ENCODE data around the gene SLC16A14. TPM values are rescaled to one million over a fixed set of nuclear protein-coding genes. Genes with fewer than 3 reads are reported as not detected.
A peak's percentile ranks its signal among the peaks of the same experiment; 100 is the strongest.

SLC16A14 gene
- total RNA-seq, 3 donors from 2014 or later (not counting 1 experiment from before 2014, with no cell fraction given): 0.10 to 0.52 (median 0.23) TPM

DNA sequence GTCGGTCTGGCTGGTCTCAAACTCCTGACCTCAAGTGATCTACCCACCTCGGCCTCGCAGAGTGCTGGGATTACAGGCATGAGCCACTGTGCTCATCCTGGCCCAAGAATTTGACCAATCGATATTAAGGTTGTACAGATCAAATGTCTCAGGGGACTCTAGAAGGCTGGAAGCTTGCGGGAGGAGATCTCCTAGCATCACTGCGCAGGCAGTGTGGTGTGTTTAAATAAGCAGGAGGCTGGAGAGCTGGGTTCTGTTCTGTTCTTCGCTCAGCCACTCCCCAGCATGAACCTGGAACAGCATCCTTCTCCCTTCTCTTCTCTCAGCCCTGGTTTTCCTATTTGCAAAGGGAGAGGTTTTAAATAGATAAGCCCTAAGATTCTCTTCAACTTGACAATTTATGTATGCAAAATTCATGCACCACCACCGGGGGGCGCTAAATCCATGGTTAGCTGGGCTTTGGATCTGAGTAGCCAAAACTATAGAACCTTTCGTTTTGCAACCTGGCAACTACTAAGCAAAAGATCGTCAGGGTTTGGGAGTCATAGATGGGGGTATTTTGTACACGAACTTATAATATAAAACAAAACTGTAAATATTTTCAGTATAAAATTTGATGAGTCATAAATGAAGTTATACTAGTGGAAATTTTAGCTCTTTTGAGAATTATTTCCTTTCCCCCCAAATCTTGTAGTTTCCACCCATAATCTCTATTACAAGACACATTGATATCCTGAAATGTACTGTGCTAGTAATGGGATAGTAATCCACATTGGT, 60.6 kb downstream of the SLC16A14 start:
- Mint-ChIP-seq H3K4me3 (no peak overlapping the region), H3K9me3 (no peaks in the 10 kb centered on the region), H3K27me3 (ENCODE audit: low read depth in 2 of 2) (no peaks in the 10 kb centered on the region), H3K4me1 (peaks cover 0 to 11% of the 10 kb centered on the region in 2 donors), H3K36me3 (no peaks in the 10 kb centered on the region), H3K27ac (no peak overlapping the region)
- Histone ChIP-seq H3K4me3 (ENCODE audit: low read length) (no peak overlapping the region), H3K27me3 (ENCODE audit: control insufficient read depth, insufficient read depth, low read length) (no peaks in the 10 kb centered on the region), H3K36me3 (ENCODE audit: control insufficient read depth, insufficient read depth, low read length) (no peaks in the 10 kb centered on the region), H3K4me1 (ENCODE audit: control insufficient read depth, insufficient read depth, low read length) (no peaks in the 10 kb centered on the region), H3K27ac (ENCODE audit: low read length) (no peak overlapping the region), H3K9me3 (ENCODE audit: control insufficient read depth, insufficient read depth, low read length) (no peaks in the 10 kb centered on the region)
- ATAC-seq (peak; percentile 66 to 73 (median 69)), DNase-seq (peak; percentile 69 to 81)
- TF ChIP-seq CTCF (IDR thresholded peaks at IDR 0.05): peak; percentile 89
- intact Hi-C loops (cut with micrococcal nuclease): loop anchor here (1.0 kb wide), 2 partner anchors 152 to 603 kb away; no protein-coding TSS in a partner anchor
- whole genome bisulfite sequencing (ENCODE audit: insufficient coverage): 62% methylated on average over 9 of the region's 12 CpGs

DNA sequence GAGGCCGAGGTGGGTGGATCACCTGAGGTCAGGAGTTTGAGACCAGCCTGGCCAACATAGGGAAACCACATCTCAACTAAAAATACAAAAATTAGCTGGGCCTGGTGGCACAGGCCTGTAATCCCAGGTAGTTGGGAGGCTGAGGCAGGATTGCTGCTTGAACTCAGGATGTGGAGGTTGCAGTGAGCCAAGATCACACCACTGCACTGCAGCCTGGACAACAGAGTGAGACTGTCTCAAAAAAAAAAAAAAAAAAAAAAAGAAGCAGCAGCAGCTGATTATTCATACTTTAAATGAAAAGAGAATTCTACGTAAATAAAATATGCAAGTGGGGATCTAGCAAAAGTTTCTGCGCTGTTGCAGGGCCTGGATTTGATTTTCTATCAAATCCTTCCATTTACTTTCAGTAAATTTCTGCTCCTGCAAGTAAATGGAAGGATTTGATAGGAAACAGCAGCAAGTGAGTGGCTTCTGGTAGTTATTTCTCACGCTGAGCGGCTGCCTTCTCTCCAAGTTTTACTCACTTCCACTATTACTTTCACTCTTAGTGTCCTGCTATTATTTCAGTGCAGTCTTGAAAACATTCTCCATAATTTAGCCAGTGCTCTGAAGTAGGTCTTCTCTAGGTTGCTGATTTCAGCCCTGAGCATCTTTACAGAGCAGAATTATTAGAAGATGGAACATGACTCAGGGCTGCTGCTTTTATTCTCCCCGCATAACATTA, 68.4 kb downstream of the SLC16A14 start:
- no peak overlapping the region for H3K4me3 ChIP-seq (ENCODE audit: low read length)
- WGBS (ENCODE audit: insufficient coverage): 66% methylated on average over 4 of the region's 6 CpGs
- H3K9me3 ChIP-seq (ENCODE audit: control insufficient read depth, insufficient read depth, low read length): no peaks in the 10 kb centered on the region
- TF ChIP-seq CTCF (IDR thresholded peaks at IDR 0.05): no peak
- Mint-ChIP-seq H3K27me3 (ENCODE audit: low read depth in 2 of 2) (no peaks in the 10 kb centered on the region), H3K27ac (no peak overlapping the region), H3K36me3 (no peaks in the 10 kb centered on the region), H3K9me3 (no peaks in the 10 kb centered on the region), H3K4me1 (no peaks in the 10 kb centered on the region), H3K4me3 (no peak overlapping the region)
- no peak overlapping the region for H3K27ac ChIP-seq (ENCODE audit: low read length)
- no peak for ATAC-seq
- H3K27me3 ChIP-seq (ENCODE audit: control insufficient read depth, insufficient read depth, low read length): no peaks in the 10 kb centered on the region
- H3K36me3 ChIP-seq (ENCODE audit: control insufficient read depth, insufficient read depth, low read length): no peaks in the 10 kb centered on the region
- no peak for DNase-seq
- no peaks in the 10 kb centered on the region for H3K4me1 ChIP-seq (ENCODE audit: control insufficient read depth, insufficient read depth, low read length)
- intact Hi-C loops (cut with micrococcal nuclease): no loop called here

DNA sequence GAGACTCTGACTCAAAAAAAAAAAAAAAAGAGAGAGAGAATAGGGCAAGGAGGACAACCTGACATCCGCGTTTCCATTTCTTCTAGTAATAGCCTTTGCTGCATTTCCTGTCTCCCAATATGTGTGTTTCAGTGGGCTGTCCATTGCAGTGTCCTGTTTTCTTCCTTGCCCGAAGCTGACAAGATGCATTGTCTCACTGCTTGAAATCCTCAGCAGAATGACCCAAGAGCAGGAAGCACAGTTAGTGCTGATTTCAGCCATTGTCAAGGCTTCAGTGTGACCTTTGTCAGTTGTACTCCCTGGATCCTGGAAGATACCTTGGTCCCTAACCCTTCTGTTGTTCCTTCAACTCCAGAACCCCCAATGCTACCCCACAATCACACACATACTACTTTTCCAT, 71.2 kb downstream of the SLC16A14 start:
- intact Hi-C loops (cut with micrococcal nuclease): no loop called here
- no peaks in the 10 kb centered on the region for H3K9me3 Mint-ChIP-seq

More for the DNA sequence above, 71.2 kb downstream of the SLC16A14 start:
- DNase-seq (no peak), ATAC-seq (no peak)
- WGBS (ENCODE audit: insufficient coverage): 94% methylated on average over 3 of the region's 3 CpGs
- H3K9me3 ChIP-seq (ENCODE audit: control insufficient read depth, insufficient read depth, low read length): no peaks in the 10 kb centered on the region
- no peaks in the 10 kb centered on the region for H3K36me3 ChIP-seq (ENCODE audit: control insufficient read depth, insufficient read depth, low read length)
- Mint-ChIP-seq H3K36me3 (no peaks in the 10 kb centered on the region), H3K4me1 (no peaks in the 10 kb centered on the region), H3K27me3 (ENCODE audit: low read depth in 2 of 2) (no peaks in the 10 kb centered on the region), H3K27ac (no peak overlapping the region), H3K4me3 (no peak overlapping the region)
- H3K27ac ChIP-seq (ENCODE audit: low read length): no peak overlapping the region
- H3K27me3 ChIP-seq (ENCODE audit: control insufficient read depth, insufficient read depth, low read length): no peaks in the 10 kb centered on the region
- H3K4me1 ChIP-seq (ENCODE audit: control insufficient read depth, insufficient read depth, low read length): no peaks in the 10 kb centered on the region
- H3K4me3 ChIP-seq (ENCODE audit: low read length): no peak overlapping the region
- TF ChIP-seq CTCF (IDR thresholded peaks at IDR 0.05): no peak

Data from natural killer cell (primary cell).